ENCODE measurements around the gene MPHOSPH9.

The MPHOSPH9 gene

GRCh38 chr12:123132951-123133619, 99.9 kb downstream of the MPHOSPH9 start:
- no peak for TF ChIP-seq CTCF (IDR thresholded peaks at IDR 0.05; ENCODE audit: low read depth, low read length)
- no peak overlapping the region for H3K4me3 ChIP-seq (ENCODE audit: low read depth, low read length)

DNA sequence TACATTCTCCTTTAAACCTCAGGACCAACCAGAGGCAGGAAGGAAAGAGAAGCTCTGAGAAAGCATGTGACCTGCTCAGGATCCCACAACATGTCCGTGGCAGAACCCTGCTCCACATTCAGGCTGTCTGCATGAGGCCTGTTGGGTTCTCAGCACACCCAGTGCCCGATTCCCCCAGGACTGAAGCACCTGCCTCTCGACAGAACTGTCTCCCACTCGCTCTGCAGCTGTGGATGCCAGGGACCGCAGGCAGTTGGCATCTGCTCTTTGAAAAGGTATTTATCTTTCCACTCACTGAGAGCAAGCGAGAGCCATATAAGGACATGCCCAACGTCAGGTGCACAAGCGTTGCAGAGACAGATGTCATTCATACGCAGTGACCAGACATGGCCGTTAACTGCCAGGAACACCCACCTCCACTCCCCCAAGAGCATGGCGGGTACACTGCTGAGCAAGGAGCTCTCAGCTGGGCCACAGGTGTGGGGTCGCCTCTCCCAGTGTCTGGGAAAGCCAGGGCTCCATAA, 101.0 kb downstream of the MPHOSPH9 start:
- TF ChIP-seq CTCF (IDR thresholded peaks at IDR 0.05; ENCODE audit: low read depth, low read length): no peak
- H3K4me3 ChIP-seq (ENCODE audit: low read depth, low read length): no peak overlapping the region

DNA sequence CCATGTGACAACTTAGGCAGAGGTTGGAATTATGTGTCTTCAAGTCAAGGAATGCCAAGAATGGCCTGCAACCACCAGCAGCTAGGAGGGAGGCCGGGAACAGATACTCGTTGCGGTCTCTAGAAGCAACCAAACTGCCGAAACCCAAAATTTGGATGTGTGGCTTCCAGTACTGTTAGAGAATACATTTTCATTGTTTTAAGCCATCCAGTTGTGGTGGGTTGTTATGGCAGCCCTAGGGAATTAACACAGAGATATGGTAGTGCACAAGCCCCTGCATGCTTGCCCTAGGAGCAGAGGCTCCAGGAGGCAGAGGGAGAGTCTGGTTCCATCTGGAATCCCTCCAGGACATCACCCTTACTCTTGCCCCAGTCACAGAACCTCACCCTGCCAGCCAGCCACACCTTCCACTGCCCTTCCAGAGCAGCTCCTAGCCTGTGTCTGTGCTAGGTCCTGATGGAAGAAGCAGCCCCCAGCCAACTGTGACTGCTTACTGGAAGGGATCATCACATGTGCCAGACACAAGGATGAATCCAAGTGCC, 101.6 kb downstream of the MPHOSPH9 start:
- no peak for TF ChIP-seq CTCF (IDR thresholded peaks at IDR 0.05; ENCODE audit: low read depth, low read length)
- no peak overlapping the region for H3K4me3 ChIP-seq (ENCODE audit: low read depth, low read length)

DNA sequence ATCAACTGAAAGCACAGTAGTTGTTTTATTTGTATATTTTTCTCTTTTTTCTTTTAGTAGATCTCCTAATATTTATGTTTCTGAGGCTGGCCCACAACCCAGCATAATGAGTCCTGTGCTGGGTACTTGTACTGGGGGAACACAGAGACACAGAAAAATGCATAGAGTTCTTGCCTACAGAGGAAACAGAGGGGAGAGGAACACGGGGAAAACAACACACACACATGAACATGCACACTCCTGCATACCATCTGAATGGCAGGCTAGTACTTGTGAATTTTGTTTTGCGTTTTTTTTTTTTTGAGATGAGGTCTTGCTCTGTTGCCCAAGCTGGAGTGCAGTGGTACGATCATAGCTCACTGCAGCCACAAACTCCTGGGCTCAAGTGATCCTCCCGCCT, 103.3 kb downstream of the MPHOSPH9 start:
- H3K4me3 ChIP-seq (ENCODE audit: low read depth, low read length): no peak overlapping the region
- TF ChIP-seq CTCF (IDR thresholded peaks at IDR 0.05; ENCODE audit: low read depth, low read length): no peak

DNA sequence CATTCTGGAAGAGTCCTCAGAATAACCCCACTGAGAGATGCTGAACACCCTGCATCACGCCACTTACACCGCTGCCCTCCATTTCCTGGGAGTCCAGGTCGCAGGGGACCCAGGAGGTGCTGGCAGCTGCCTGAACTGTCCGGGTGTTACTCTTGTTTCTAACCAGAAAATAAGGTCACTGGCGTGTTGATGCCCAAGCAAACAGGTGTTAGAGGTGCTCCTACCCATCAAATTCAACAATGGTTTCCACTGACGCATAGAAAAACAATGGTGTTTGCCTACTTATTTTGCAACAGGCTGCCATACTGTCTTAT, 105.8 kb downstream of the MPHOSPH9 start:
- TF ChIP-seq CTCF (IDR thresholded peaks at IDR 0.05; ENCODE audit: low read depth, low read length): no peak
- H3K4me3 ChIP-seq (ENCODE audit: low read depth, low read length): no peak overlapping the region

DNA sequence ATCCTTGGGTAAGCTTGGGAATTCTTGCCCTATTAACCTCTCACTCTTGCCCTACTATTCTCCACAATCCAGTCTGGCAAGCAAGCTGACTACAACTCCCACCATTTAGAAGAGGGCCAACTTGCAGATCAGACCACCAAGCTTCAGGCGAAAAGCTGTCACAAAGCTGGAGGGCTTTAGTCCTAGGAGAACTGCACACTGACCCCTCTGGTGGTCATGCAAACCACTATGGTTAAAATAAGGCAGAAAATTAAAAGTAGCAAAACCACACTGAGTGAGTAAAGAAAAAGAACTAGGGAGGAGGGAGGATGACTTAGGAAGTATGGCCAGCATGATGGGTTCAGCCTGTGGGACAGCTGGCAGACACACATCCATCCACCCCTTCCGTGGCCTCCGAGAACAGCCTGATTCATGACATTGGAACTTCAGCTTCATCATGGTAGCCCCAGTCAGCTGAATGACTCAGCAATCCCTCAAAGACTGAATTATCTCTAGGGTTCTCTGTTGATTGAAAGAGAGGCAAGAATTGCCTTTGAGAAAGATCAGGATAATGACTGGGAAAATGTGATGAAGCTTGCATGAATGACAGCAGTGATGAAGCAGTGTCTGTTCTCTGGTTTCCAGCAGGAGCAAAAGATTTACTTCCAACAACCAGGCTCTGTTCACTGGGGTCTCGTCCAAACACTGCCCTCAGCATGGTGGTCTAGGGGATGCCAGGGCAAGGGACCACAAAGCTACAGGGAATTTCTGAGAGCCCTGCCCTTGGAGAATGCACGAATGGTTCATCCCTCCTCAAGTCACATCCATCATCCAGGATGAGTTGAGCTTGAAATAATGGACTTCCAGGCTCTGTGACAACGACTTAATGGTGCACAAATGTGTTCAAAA, 106.4 kb downstream of the MPHOSPH9 start:
- TF ChIP-seq CTCF (IDR thresholded peaks at IDR 0.05; ENCODE audit: low read depth, low read length): peak; percentile 56
- no peak overlapping the region for H3K4me3 ChIP-seq (ENCODE audit: low read depth, low read length)

GRCh38 chr12:123122626-123123025, 110.3 kb downstream of the MPHOSPH9 start:
- no peak overlapping the region for H3K4me3 ChIP-seq (ENCODE audit: low read depth, low read length)
- no peak for TF ChIP-seq CTCF (IDR thresholded peaks at IDR 0.05; ENCODE audit: low read depth, low read length)

Data from WI38 (cell line).